Breast epithelium (tissue), 3 donors: ENCODE data around the gene CDON.

Source experiments
- POLR2AphosphoS5 ChIP-seq, 3 donors: sonication (generic); formaldehyde crosslinking; IDR thresholded peaks; one replicate each; pipeline ENCODE4 v1.6.1; 2017; ENCODE audit warnings: antibody characterized with exemption in 3 of 3
- TF ChIP-seq, protein P1 (sequence below), 3 donors: fragments of 450-650 bp; IDR thresholded peaks; one replicate each; pipeline ENCODE4 v1.5.1; 2016 to 2017; ENCODE audit warnings: antibody characterized with exemption in 3 of 3, mild to moderate bottlenecking in 3 of 3, moderate library complexity in 3 of 3

- no peak for TF ChIP-seq POLR2AphosphoS5 (IDR thresholded peaks at IDR 0.05)
- TF ChIP-seq, protein P1, sequence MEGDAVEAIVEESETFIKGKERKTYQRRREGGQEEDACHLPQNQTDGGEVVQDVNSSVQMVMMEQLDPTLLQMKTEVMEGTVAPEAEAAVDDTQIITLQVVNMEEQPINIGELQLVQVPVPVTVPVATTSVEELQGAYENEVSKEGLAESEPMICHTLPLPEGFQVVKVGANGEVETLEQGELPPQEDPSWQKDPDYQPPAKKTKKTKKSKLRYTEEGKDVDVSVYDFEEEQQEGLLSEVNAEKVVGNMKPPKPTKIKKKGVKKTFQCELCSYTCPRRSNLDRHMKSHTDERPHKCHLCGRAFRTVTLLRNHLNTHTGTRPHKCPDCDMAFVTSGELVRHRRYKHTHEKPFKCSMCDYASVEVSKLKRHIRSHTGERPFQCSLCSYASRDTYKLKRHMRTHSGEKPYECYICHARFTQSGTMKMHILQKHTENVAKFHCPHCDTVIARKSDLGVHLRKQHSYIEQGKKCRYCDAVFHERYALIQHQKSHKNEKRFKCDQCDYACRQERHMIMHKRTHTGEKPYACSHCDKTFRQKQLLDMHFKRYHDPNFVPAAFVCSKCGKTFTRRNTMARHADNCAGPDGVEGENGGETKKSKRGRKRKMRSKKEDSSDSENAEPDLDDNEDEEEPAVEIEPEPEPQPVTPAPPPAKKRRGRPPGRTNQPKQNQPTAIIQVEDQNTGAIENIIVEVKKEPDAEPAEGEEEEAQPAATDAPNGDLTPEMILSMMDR (IDR thresholded peaks at IDR 0.05): no peak
These were observed 64.4 kb downstream of the CDON start for GRCh38 chr11:125998267-125998666.
